Measurements from ENCODE around the gene CSTF3.

GRCh38 chr11:33185756-33186155, 24.5 kb upstream of the CSTF3 start:
- TF ChIP-seq POLR2AphosphoS5 (IDR thresholded peaks at IDR 0.05; ENCODE audit: low read depth, low read length), result no peak
- TF ChIP-seq REST (IDR thresholded peaks at IDR 0.05; ENCODE audit: insufficient read depth in 1 of 2, low read depth in 2 of 2, low read length in 2 of 2), result no peak

Measured in PFSK-1 (cell line).